Naive thymus-derived CD4-positive, alpha-beta T cell (primary cell): ENCODE data around the gene SRGAP1. TPM values are rescaled to one million over a fixed set of nuclear protein-coding genes. Genes with fewer than 3 reads are reported as not detected.
"Not testable (repeated sequence)": the region's sequence is repeated elsewhere in the genome, so short reads cannot be mapped to it uniquely, and the experiment has no call there.

Experiments
- ATAC-seq: fragments of 150-1000 bp; cut with Tn5 transposase; 2 replicates; pipeline ENCODE4 v1.10.0; 2021; ENCODE audit warnings: mild to moderate bottlenecking, moderate library complexity
- CTCF ChIA-PET: fragments of 350-600 bp; sonication (Branson Sonifier 250); formaldehyde crosslinking; loops from one replicate; lab custom pipeline; 2021; ENCODE audit warnings: antibody characterized with exemption; lab: Charles Lee
- POLR2A ChIA-PET: fragments of 350-600 bp; sonication (Branson Sonifier 250); formaldehyde crosslinking; loops from one replicate; lab custom pipeline; 2021; ENCODE audit warnings: antibody characterized with exemption, inconsistent platforms; lab: Charles Lee
- DNase-seq, 9 donors: peaks; one replicate each; pipeline versions ENCODE4 v3.0.0 to v3.0.0-alpha.2; 2020 to 2022; ENCODE audit warnings: mixed read lengths in 1 of 9
- H3K27ac ChIP-seq: one replicate; pipeline ENCODE4 v1.7.0; 2013; ENCODE audit warnings: mild to moderate bottlenecking, low read depth, low read length, moderate library complexity
- H3K27me3 ChIP-seq, 2 donors: one replicate each; pipeline ENCODE4 v1.7.0; 2013; ENCODE audit warnings: low read length in 2 of 2, mild to moderate bottlenecking in 2 of 2, moderate library complexity in 2 of 2; ENCODE audit not compliant: control insufficient read depth in 2 of 2, insufficient read depth in 2 of 2
- H3K36me3 ChIP-seq, 3 experiments: 1 replicate in 2 of 3; 2 replicates in 1 of 3; pipeline ENCODE4 v1.7.0; 2013; ENCODE audit warnings: low read length in 3 of 3, mild to moderate bottlenecking in 3 of 3, moderate library complexity in 1 of 3; ENCODE audit not compliant: insufficient read depth in 3 of 3, control insufficient read depth in 2 of 3
- H3K4me1 ChIP-seq, 2 donors: one replicate each; pipeline ENCODE4 v1.7.0; 2013; ENCODE audit warnings: low read length in 2 of 2, mild to moderate bottlenecking in 2 of 2, moderate library complexity in 1 of 2; ENCODE audit not compliant: control insufficient read depth in 2 of 2, insufficient read depth in 2 of 2
- H3K4me3 ChIP-seq: 2 replicates; pipeline ENCODE4 v1.7.0; 2013; ENCODE audit warnings: mild to moderate bottlenecking, low read length
- H3K9me3 ChIP-seq, 3 experiments: 1 replicate in 2 of 3; 2 replicates in 1 of 3; pipeline ENCODE4 v1.7.0; 2013; ENCODE audit warnings: low read length in 3 of 3; ENCODE audit not compliant: control insufficient read depth in 2 of 3
- H3K27ac Mint-ChIP-seq, 9 donors: one replicate each; pipeline ENCODE4 v1.8.0; 2020 to 2022; ENCODE audit warnings: mixed read lengths in 9 of 9, mild to moderate bottlenecking in 8 of 9, moderate library complexity in 5 of 9, inconsistent platforms in 2 of 9
- H3K27me3 Mint-ChIP-seq, 5 donors: one replicate each; pipeline ENCODE4 v1.8.0; 2021 to 2022; ENCODE audit warnings: mixed read lengths in 5 of 5, mild to moderate bottlenecking in 1 of 5
- H3K36me3 Mint-ChIP-seq, 5 donors: one replicate each; pipeline ENCODE4 v1.8.0; 2020 to 2022; ENCODE audit warnings: mixed read lengths in 5 of 5, mild to moderate bottlenecking in 3 of 5, inconsistent platforms in 1 of 5
- H3K4me1 Mint-ChIP-seq, 7 donors: one replicate each; pipeline ENCODE4 v1.8.0; 2020 to 2022; ENCODE audit warnings: mixed read lengths in 7 of 7, mild to moderate bottlenecking in 3 of 7, inconsistent platforms in 1 of 7
- H3K4me3 Mint-ChIP-seq, 10 donors: one replicate each; pipeline ENCODE4 v1.8.0; 2020 to 2022; ENCODE audit warnings: mild to moderate bottlenecking in 10 of 10, mixed read lengths in 10 of 10, moderate library complexity in 6 of 10, inconsistent platforms in 2 of 10
- H3K9me3 Mint-ChIP-seq, 11 donors: one replicate each; pipeline ENCODE4 v1.8.0; 2020 to 2022; ENCODE audit warnings: mixed read lengths in 11 of 11, mild to moderate bottlenecking in 4 of 11, inconsistent platforms in 1 of 11, moderate library complexity in 1 of 11
- intact Hi-C, 2 donors: fragments of 100-400 bp; cut with micrococcal nuclease; formaldehyde crosslinking; loops; one replicate each; pipeline ENCODE4 v1.15.1; 2023
- polyA plus RNA-seq, 2 donors: library from polyadenylated mRNA; unstranded; fragments of 300-500 nt; fragmentation: Illumina TruSeq; gene quantifications; one replicate each; pipeline ENCODE4 v1.2.3, GENCODE V29; 2021
- total RNA-seq, 6 experiments: library from RNA in 5 of 6; stranded (reverse) in 5 of 6; gene quantifications; 1 replicate in 5 of 6; 2 replicates in 1 of 6; pipeline ENCODE4 v1.2.3 and lab custom pipeline; 2021 to 2026

The SRGAP1 gene
- total and polyA plus RNA-seq, 7 experiments from 2014 or later = 0.01 to 0.47 (median 0.08) TPM

DNA sequence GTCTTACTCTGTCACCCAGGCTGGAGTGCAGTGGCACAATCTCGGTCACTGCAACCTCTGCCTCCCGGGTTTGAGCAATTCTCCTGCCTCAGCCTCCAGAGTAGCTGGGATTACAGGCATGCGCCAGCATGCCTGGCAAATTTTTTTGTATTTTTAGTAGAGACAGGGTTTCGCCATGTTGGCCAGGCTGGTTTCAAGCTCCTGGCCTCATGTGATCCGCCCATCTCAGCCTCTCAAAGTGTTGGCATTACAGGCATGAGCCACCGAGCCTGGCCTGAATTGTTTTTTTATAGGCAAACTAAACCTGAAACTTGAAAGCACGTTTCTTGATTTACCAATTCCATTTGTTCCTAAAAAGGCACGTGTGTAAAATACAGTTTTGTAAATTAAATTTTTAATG is 173.6 kb downstream of the SRGAP1 start:
- H3K27me3 Mint-ChIP-seq, POLR2A ChIA-PET, DNase-seq, intact Hi-C loops, H3K27ac Mint-ChIP-seq, ATAC-seq, H3K4me3 ChIP-seq, H3K36me3 ChIP-seq, H3K27ac ChIP-seq, H3K36me3 Mint-ChIP-seq, CTCF ChIA-PET, H3K9me3 ChIP-seq, H3K4me1 ChIP-seq, H3K4me3 Mint-ChIP-seq, H3K9me3 Mint-ChIP-seq, H3K4me1 Mint-ChIP-seq, H3K27me3 ChIP-seq: not testable (repeated sequence)

DNA sequence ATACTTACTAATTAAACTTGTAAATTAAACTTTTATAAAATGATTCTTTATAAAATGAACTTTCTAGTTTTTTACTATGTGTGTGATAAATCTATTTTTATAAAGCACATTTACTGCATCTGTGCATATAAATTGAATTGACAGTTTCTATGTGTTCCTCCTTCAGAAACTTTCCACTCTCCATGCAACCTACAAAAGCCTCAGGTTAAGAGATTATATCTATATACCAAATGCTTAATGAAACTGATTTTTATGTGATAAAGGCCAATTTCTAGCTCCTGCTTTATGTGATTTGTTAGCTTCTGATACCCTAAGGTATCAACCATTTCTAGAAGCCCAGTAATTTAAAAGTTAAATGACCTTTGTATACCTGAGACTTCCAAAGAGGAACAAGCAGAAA is 174.0 kb downstream of the SRGAP1 start:
- Mint-ChIP-seq H3K9me3 (no peaks in the 10 kb centered on the region), H3K36me3 (no peaks in the 10 kb centered on the region), H3K4me1 (no peaks in the 10 kb centered on the region), H3K27me3 (peaks cover 0 to 5% (median 0%) of the 10 kb centered on the region in 5 donors), H3K4me3 (no peak overlapping the region), H3K27ac (no peak overlapping the region)
- ChIA-PET CTCF (no interaction called here), POLR2A (no interaction called here)
- no peak for ATAC-seq
- Histone ChIP-seq H3K36me3 (no peaks in the 10 kb centered on the region), H3K27me3 (no peaks in the 10 kb centered on the region), H3K27ac (no peak overlapping the region), H3K4me1 (no peaks in the 10 kb centered on the region), H3K9me3 (no peaks in the 10 kb centered on the region), H3K4me3 (no peak overlapping the region)
- intact Hi-C loops = no loop called here
- DNase-seq = no peak

DNA sequence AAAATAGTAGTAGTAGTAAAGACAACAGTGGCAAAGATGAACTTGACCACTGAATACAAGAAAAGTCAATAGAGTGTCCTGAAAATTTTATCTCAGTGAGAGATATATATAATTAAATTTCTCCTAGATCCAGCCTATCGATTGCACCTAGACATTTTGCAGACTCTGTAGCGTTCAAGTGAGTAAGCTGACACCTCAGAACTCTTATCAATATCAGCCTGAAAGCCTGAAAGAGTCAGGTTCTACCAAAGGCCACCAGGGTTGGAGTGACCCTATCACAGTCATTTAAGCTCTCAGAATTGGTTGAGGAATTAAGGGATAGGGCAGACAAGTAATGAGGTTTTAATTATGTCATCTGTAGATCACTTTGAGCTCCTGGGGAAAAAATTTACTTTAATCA is 174.6 kb downstream of the SRGAP1 start:
- H3K9me3 Mint-ChIP-seq = no peaks in the 10 kb centered on the region
- POLR2A ChIA-PET = no interaction called here

DNA sequence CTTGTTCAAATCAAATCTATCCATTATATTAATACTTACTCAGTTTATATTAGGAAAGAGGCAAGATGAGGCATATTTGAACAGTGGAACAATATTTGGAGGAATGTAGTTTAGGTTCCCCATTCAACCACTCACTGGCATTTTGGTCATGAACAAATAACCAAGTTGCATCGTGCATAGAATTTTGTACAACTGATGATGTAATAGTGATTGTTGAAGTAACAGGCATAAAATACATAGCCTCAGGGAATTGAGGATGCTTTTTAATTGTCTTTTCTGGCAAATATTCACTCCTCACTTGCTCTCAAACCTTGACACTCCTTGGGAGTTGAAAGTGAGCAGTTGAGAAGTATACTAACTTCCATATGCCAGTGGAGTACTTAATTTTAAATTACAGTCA is 175.2 kb downstream of the SRGAP1 start:
- no peaks in the 10 kb centered on the region for H3K36me3 Mint-ChIP-seq
- no peak for DNase-seq
- no peak overlapping the region for H3K27ac Mint-ChIP-seq
- H3K4me3 Mint-ChIP-seq = no peak overlapping the region
- H3K4me1 Mint-ChIP-seq = no peaks in the 10 kb centered on the region
- peaks cover 0 to 5% (median 0%) of the 10 kb centered on the region in 5 donors for H3K27me3 Mint-ChIP-seq
- Histone ChIP-seq H3K4me3 (no peak overlapping the region), H3K4me1 (no peaks in the 10 kb centered on the region), H3K9me3 (no peaks in the 10 kb centered on the region), H3K27me3 (no peaks in the 10 kb centered on the region), H3K36me3 (no peaks in the 10 kb centered on the region), H3K27ac (no peak overlapping the region)
- H3K9me3 Mint-ChIP-seq = no peaks in the 10 kb centered on the region
- ChIA-PET POLR2A (no interaction called here), CTCF (no interaction called here)
- intact Hi-C loops = no loop called here
- no peak for ATAC-seq

More for the DNA sequence above, 174.6 kb downstream of the SRGAP1 start:
- intact Hi-C loops = no loop called here
- CTCF ChIA-PET = no interaction called here
- H3K27me3 Mint-ChIP-seq = peaks cover 0 to 5% (median 0%) of the 10 kb centered on the region in 5 donors
- no peaks in the 10 kb centered on the region for H3K4me1 ChIP-seq
- no peak for ATAC-seq
- no peaks in the 10 kb centered on the region for H3K9me3 ChIP-seq
- H3K27ac Mint-ChIP-seq = no peak overlapping the region
- DNase-seq = no peak
- no peak overlapping the region for H3K4me3 Mint-ChIP-seq
- no peaks in the 10 kb centered on the region for H3K36me3 Mint-ChIP-seq
- no peaks in the 10 kb centered on the region for H3K36me3 ChIP-seq
- H3K27me3 ChIP-seq = no peaks in the 10 kb centered on the region
- no peaks in the 10 kb centered on the region for H3K4me1 Mint-ChIP-seq
- H3K4me3 ChIP-seq = no peak overlapping the region
- H3K27ac ChIP-seq = no peak overlapping the region

DNA sequence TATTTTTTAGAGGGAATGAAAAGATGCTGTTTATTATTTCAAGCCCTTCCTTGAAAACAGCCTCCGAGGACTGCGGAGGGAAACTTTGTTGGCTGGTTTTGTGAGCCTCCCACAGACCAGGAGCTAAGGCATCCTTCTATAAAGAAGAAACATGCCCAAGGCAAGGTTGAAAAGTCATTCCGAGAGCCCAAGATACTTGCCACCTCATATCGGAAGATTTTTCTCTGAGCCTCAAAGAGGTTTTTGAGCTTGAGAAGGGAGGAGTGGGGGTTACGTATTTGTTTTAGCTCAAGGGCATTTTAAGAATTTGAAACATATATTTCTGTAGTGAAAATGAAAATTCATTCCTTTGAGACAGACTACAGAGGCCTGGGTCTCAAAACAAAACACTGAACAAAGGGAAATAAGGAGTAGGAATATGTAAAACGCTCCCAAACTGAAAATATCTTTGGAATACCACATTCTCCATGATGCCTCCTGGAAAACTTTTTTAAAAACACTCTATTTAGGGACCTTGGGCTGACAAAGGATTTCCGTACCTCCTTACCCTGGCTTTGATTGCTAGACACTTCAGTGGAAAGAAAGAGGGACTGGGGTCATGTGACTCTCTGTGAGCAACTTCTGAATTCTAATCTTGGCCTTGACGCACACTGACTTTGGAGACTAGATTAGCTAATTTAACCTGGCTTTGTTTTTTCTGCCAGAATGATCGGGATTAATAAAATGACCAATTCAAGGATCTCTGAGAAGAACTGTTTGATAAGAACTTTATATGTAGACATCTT is 180.9 kb downstream of the SRGAP1 start:
- Mint-ChIP-seq H3K27me3 (peaks cover 0 to 5% (median 0%) of the 10 kb centered on the region in 5 donors), H3K9me3 (no peaks in the 10 kb centered on the region), H3K36me3 (no peaks in the 10 kb centered on the region), H3K27ac (no peak overlapping the region), H3K4me3 (no peak overlapping the region), H3K4me1 (peaks cover 0 to 3% (median 0%) of the 10 kb centered on the region in 7 donors)
- H3K9me3 ChIP-seq = no peaks in the 10 kb centered on the region
- DNase-seq (no peak), ATAC-seq (no peak)
- H3K36me3 ChIP-seq = no peaks in the 10 kb centered on the region
- intact Hi-C loops = no loop called here
- no peak overlapping the region for H3K4me3 ChIP-seq
- POLR2A ChIA-PET = interaction anchor here (0.6 kb wide), 1 partner anchor 12 kb away, joined by 3 read pairs; no protein-coding TSS in a partner anchor
- H3K4me1 ChIP-seq = no peaks in the 10 kb centered on the region
- H3K27ac ChIP-seq = no peak overlapping the region
- H3K27me3 ChIP-seq = no peaks in the 10 kb centered on the region
- CTCF ChIA-PET = no interaction called here

DNA sequence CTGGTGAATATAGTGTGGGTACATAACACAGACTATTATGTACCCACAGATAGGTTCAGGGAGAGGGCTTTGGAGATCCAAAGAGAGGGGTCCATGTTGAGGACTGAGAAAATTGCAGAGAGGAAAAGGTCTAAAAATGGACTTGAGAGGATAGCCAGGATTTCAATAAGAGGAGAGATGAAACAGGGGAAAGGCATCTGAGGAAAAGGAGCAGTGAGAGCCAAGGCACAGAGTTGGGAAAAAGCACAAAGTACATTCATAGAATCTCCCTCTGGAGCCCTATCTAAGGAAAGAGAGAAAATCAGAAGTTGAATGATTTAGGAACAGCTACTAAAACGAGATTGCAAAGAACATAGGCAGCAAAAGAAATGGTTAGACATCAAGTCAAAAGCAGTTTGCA is 182.8 kb downstream of the SRGAP1 start:
- peaks cover 0 to 3% (median 0%) of the 10 kb centered on the region in 7 donors for H3K4me1 Mint-ChIP-seq
- H3K4me3 Mint-ChIP-seq = no peak overlapping the region
- no peak for DNase-seq
- Histone ChIP-seq H3K4me1 (no peaks in the 10 kb centered on the region), H3K9me3 (no peaks in the 10 kb centered on the region), H3K36me3 (no peaks in the 10 kb centered on the region), H3K27ac (no peak overlapping the region), H3K27me3 (no peaks in the 10 kb centered on the region), H3K4me3 (no peak overlapping the region)
- ChIA-PET POLR2A (no interaction called here), CTCF (no interaction called here)
- intact Hi-C loops = no loop called here
- no peak overlapping the region for H3K27ac Mint-ChIP-seq
- peaks cover 0 to 5% (median 0%) of the 10 kb centered on the region in 5 donors for H3K27me3 Mint-ChIP-seq
- H3K9me3 Mint-ChIP-seq = no peaks in the 10 kb centered on the region
- ATAC-seq = no peak
- H3K36me3 Mint-ChIP-seq = no peaks in the 10 kb centered on the region

DNA sequence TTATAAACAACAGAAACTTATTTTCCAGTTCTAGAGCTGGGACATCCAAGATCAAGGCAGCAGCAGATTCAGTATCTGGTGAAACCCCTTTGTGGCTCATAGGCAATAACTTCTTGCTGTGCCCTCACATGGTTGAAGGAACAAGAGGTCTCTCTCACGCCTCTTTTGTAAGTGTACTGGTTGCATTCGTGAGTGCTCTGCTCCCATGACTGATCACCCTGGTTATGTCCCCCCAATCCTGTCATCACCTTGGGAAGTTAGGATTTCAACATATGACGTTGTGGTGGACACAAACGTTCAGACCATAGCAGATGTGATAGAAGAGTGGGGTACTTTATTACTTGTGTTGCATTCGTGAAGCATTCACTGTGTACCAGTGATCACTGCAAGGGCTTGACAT is 184.0 kb downstream of the SRGAP1 start:
- no peaks in the 10 kb centered on the region for H3K9me3 Mint-ChIP-seq
- H3K36me3 Mint-ChIP-seq = no peaks in the 10 kb centered on the region
- no peaks in the 10 kb centered on the region for H3K4me1 ChIP-seq
- H3K27ac Mint-ChIP-seq = no peak overlapping the region
- intact Hi-C loops = no loop called here
- DNase-seq (no peak), ATAC-seq (no peak)
- no peaks in the 10 kb centered on the region for H3K36me3 ChIP-seq
- H3K4me3 Mint-ChIP-seq = no peak overlapping the region
- H3K4me1 Mint-ChIP-seq = peaks cover 0 to 3% (median 0%) of the 10 kb centered on the region in 7 donors
- CTCF ChIA-PET = no interaction called here
- POLR2A ChIA-PET = no interaction called here
- no peaks in the 10 kb centered on the region for H3K9me3 ChIP-seq
- H3K27me3 Mint-ChIP-seq = peaks cover 0 to 5% (median 0%) of the 10 kb centered on the region in 5 donors
- no peak overlapping the region for H3K27ac ChIP-seq
- no peaks in the 10 kb centered on the region for H3K27me3 ChIP-seq
- no peak overlapping the region for H3K4me3 ChIP-seq
